HG02623 (cell line): ENCODE data around the gene COG3.
A peak's percentile ranks its signal among the peaks of the same experiment; 100 is the strongest.

Source experiments
- ATAC-seq: cut with Tn5 transposase; IDR thresholded peaks from one replicate; pipeline ENCODE4 v1.9.1; 2021; ENCODE audit warnings: moderate library complexity; ENCODE audit not compliant: unreplicated experiment

Gene COG3

DNA sequence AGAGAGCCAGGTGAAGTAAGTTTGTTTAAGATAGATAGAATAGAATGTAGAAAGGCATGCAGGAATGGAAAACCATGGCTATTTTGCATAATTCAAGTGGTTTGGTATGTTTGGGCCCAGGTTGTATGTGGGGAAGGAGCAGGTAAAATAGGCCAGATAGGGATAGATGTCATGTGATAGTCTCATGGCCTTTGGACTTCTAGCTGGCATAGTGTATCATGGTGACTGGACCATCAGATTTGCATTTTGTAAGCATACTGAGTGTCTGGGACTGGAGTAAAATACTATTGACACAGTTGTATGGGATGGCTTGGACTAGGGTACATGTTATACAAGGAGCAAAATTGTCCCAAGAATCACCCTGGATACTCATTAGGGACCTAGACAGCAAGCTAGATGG lies 38.9 kb downstream of the COG3 start:
- no peak for ATAC-seq

DNA sequence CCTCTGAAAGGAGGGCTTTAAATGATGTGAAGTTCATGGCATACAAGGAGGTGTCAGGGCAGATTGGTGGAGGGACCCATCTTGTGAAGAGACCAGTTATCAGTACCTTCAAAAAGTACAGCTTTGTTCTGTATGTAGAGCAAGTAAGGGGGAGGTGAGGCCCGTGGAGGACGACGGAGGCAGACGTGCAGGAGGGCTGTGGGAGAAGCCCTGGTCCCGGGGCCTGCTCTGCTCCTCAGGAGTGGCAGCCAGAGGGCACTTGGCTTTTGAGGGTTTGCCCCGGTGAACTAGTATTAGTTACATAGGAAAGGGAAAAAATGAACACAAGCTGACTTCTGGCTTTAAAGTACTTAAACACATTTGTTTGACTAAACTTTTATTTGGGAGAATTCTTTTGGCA lies 42.1 kb downstream of the COG3 start:
- ATAC-seq, result no peak

DNA sequence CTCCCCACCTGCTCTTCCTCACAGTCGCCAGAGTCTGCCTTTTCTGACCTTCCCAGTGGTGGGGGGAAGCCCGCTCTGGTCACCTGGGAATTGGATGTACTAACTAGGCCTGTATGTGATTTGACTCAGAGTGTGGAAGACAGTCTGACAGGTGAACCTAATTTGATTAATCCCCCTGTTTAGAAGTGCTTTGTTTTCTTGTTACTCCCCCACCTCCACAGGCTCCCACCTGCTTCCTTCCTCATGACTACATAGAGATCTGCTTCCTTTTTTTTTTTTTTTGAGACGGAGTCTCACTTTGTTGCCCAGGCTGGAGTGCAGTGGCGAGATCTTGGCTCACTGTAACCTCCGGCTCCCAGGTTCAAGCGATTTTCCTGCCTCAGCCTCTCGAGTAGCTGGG lies 44.0 kb downstream of the COG3 start:
- no peak for ATAC-seq

DNA sequence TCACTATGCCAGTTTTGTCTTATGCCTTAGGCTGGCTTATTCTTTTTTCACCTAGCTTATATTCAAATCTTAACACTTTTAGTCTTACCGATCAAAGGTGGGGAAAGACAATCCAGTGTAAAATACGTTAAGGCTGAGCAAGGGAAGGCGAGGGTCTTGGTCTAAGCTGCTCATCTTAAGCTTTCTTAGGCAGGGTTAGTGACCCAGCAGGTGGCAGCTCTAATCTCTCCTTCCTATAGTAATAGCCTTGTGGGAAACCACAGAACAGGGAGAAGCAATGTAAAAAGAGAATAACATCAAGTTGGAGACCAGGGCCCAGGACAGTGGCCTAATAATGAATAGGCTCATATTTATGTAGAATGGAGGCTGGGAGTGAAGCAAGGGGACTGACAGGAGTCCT lies 45.9 kb downstream of the COG3 start:
- ATAC-seq, result no peak

DNA sequence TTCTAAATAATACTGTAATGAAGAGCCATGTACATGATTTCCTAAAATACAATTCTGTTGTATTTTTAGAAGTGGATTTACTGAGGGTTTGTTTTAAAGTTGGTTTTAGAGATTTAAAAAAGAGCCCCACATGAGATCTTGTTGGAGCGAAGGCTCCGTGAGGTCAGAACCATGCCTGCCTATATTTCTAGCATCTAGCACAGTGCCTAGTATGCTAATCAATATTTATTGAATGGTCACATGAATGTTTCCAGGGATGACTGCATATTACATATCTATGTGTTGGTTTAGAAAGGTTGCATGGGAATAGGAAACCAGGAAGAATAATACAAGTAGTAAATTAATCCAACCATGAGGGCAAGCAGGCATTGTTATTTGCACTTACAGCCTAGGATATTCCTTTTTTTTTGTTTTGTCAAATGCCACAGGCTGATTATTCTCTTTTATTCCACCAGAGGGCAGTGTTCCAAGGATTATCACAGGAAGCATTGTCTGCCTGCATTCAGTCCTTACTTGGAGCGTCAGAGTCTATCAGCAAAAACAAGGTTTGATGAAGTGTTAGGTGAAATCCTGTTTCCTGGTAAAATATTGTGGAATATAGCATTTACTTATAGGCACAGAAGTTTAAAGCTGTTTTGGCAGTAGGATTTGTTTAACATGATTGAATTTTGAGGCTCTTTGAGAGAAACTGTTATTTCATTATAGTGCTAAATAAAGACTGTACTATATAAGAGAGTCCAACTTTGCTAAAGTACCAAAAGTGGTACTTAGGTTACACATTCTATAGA lies 46.8 kb downstream of the COG3 start:
- ATAC-seq, result peak; percentile 47

DNA sequence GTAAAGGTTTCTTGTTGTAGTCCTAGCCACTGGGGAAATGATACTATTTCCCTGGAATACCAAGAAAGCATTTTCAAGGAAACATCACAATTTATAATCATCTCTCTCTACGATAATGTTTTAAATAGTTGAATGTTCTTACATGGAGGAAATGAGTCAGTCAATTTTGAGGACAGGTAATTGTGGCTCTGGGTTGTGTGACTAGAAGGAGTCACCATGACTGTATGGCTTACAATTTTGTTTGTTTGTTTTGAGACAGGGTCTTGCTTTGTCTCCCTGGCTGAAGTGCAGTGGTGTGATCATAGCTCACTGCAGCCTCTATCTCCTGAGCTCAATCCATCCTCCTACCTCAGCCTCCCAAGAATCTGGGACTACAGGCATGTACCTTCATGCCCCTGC lies 47.4 kb downstream of the COG3 start:
- no peak for ATAC-seq

DNA sequence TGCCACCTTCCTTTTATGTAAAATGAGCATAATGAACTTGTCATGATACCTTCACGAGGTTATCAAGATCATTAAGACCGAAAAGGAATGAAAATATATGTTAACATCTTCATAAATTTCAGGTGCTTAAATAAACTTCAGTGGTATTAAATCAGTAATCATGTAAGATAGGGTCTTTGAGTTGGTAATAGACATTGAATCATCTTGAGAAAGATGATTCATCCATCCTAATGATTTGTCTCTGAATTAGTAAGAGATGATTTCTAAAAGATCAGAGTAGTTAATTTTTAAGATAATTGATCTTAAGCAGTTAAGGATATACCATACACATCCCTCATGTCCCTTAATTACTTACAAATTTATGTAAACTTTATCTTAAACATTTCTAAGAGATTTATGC lies 52.0 kb downstream of the COG3 start:
- no peak for ATAC-seq

DNA sequence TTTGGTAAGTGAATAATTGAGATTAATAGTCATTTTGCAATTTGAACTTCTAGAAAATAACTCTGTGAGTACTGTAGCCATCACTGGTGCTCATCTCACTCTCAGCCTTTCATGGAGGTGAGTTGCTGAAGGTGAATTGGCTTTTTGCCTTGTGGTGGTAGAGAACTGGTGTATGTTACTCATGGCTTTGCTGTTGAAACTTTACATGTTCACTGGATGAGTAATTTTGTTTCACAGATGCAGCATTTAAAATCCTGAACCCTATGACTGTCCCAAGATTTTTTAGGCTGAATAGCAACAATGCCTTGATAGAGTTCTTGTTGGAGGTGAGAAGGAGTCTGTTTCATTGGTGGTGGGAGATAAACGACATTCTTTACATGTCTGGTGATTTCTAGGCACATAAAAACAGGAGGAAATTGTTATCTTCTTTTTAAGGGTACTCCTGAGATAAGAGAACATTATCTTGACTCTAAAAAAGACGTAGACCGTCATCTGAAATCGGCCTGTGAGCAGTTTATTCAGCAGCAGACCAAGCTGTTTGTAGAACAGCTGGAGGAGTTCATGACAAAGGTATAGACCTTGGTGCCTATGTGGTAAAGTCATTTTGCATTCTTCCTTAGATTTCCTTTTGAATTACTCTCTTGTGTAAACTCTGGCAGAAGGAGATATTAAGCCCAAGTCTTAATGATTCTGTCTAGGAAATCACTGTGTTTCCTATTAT lies 53.9 kb downstream of the COG3 start:
- ATAC-seq, result no peak

DNA sequence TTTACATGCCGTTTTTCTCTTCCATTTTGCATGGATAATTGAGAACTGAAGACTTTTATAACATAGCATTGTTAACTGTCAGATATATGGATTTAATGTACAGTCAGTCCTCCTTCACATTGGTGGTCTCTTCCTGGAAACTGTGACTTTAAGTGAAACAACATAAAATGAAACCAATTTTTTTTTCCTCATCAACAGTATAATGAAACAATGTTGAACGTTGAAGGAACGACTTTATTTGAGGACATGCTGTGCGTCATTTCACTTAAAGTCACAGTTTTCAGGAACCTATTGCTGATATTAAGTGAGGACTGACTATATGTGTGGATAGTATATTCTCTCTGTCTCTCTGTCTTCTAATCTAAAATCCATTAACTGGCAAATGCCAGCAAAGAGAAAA lies 54.8 kb downstream of the COG3 start:
- ATAC-seq, result no peak

DNA sequence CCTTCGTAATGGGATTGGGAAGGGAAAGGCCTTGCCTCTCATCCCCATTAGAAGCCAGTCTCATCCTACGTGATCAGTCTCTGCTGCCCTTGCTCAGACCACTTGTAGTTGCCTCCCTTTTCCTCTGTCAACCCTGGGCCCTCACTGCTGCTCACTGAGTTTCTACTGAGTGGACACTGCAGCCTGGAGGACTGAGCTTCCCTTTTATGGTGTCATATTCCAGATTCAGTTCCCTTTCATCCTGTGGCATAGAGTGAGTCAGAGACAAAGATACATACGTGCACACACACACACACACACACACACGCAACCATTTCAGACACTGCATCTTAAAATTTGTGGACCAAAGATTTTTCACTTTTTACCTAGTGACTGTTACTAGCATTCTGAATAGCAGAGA lies 56.6 kb downstream of the COG3 start:
- no peak for ATAC-seq

DNA sequence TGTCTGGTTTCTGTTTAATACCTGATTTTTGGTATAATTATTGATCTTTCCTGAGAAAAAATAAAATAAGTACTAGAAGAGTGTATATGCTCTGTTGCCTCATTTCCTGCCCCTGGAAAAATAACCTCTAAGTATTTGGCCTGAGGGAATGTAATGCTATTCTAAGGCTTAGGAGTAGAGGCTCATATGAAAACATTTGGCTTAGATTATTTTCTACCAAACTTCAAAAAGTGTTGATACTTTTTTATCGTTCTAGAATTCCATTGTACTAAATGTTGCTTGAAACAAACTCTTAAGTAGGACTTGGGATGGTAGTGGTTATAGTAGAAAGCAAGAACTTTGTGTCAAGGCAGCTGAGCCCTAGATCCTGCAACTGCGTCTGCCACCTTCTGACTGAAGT lies 57.8 kb downstream of the COG3 start:
- ATAC-seq, result no peak

DNA sequence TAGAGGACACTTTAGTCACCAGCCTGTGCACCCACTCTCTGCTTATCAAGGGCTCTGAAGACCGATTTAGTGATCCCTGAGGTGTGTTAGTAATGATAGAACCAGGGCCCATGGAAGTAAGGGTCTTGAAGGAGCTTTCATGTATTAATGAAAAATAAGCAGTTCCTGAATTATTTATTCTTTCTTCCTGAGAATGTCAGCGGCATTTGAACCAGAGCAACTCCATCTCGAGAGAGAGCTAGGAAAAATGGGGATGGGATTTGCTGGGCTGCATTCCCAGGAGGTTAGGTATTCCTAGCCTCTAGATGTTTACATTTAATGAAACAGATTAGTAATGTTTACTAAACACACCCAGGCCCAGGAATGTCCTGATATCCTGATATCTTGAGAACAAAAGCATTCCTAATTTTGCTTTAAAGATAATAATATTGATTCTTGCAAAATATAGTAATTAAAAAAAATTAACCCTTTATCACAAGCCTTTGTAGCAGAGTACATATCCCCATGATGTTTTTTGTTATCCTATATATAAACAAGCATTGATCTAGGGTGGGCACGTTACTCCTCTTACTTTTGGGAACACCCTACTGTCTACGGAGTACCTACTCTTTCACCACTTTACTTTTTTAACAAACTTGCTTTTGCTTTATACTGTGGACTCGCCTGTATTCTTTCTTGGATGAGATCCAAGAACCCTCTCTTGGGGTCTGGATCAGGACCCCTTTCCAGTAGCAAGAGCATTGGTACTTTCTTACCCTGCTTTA lies 63.1 kb downstream of the COG3 start:
- no peak for ATAC-seq

DNA sequence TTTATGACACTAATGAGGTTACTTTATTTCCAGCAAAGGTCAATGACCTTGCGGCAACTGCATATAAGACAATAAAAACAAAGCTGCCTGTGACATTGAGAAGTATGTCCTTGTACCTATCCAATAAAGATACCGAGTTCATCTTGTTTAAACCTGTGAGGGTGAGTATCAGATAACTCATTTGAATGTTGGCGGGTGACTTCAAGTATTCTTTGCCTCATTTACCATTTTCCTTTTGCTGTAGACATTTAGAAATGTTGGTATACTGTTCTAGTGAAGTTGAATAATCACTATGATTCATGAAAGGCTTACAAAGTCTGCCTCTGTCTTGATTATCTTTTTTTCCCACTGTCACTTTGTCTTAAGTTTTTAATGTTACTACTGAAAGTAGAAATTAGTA lies 65.0 kb downstream of the COG3 start:
- ATAC-seq, result no peak

DNA sequence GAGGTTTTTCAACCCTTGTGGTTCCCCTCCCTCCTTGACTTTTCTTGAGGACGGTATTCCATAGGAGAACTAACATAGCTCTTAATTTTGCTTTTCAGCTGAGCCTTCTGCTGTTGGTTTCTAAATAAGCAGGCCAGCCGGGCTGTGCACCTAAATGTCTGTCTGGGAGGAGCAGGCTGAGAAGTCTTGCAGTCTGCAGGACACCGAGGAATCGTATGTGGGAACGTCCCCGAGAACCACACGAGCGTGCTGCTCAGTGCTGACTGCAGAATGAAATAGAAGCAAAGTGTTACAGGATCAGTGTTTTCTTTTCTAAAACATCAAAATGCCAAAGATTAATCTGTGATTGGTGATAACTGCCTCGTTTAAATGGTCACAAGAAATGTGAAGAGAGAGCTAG lies 69.9 kb downstream of the COG3 start:
- ATAC-seq, result no peak

DNA sequence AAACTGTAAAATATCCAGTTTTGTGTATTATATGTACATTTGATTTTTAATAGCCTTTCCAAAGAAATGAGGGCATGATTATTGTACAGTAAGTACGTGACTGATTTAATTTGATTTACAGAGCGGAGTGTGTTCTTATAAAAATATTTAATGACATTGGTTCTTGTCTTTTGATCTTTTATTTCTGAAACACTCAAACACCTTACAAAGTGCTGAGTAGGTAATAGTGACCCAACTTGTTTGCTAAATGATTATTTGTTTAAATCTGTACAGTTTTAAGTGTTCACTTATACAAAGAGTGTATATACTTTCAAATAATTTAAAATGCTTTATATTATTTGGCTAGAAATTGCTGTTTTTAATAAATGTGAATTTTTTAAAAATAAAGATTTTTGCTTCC lies 71.5 kb downstream of the COG3 start:
- ATAC-seq, result no peak

DNA sequence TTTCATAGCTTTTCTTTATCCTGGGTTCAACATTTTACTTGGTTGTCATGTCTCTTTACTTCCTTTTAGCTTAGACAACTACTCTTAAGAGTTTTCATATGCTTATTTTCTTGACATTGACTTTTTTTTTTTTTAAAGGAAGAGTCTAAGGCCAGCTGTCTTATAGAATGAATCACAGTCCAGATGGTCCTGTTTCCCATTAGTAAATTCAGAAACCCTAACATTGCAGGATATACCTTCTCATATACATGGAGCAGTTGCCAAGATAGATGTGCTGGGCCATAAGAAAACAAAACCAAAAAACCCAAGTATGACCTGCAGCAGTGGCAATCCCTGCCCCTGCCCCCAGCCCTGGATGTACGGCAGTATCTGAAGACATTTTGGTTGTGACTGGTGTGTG lies 72.8 kb downstream of the COG3 start:
- ATAC-seq, result no peak

DNA sequence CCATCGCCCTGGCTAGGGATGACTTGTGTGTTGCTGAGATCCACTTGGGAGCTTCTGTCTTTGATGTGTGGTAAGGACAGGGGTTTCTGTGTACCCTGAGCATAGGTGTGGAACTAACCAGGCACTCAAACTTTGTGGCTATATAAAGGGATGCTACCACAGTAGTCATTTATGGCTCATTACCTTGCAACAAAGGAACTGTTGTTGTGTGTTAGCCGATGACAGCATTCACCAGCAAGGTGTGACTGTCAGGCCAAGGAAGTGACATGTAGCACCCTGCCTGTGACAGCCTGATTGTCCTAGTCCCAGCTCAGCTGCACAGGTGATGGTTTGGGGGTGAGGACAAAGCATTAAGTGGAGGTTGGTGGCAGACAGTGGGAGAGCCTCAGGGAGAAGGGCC lies 73.6 kb downstream of the COG3 start:
- ATAC-seq, result no peak

DNA sequence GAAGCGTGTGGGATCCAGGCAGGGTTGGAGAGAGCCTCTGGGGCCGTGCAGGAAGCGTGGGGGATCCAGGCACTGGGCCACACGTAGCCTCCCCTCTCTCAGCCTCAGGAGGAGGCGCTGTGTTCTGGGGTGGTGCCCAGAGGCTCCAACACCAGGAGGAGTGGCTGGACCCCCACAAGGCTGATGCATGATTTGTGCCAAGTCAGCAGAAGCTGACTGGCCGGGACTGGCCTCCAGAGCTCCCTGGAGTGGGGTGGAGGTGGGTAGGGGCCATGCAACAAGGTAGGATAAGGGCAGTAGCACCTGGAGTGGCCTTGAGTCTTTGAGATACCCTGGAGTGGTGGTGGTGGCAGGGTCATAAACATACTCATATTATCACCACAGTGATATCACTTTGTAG lies 75.5 kb downstream of the COG3 start:
- no peak for ATAC-seq

DNA sequence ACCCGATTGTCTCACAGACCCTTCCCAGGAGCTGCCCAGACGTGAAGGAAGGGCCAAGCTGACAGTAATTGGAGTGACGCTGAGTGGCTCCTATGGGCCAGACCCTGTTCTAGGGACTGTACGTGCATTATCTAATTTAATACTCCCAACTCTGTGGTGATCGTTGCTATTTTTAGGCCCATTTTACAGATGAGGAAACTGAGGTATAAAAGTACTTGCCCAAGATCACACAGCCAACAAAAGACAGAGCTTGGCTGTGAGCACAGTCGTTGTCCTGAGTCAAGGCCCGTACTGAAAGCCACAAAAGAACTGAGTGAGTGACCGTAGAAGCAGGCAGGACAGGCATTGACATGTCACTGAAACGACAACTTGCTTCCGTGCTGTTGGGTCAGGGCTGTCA lies 76.1 kb downstream of the COG3 start:
- no peak for ATAC-seq

DNA sequence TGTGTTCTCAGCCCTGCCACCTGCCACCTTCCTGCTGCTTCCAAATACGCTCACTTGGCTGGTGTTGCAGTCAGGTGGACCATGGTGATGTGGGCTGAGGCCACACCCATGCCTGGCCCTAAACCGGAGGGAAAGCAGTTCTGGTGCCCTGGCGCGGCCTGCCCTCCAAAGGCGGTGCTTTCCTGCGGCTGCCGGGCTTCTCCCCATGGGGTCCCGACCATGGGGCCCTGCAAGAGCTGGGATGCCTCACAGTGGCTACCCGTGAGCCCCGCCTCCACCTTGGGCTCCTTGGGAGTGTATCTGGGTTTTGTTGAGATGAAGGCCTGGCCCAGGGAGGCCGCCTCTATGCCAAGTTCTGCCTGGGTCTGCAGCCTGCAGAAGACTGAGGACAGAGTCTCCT lies 77.1 kb downstream of the COG3 start:
- no peak for ATAC-seq

DNA sequence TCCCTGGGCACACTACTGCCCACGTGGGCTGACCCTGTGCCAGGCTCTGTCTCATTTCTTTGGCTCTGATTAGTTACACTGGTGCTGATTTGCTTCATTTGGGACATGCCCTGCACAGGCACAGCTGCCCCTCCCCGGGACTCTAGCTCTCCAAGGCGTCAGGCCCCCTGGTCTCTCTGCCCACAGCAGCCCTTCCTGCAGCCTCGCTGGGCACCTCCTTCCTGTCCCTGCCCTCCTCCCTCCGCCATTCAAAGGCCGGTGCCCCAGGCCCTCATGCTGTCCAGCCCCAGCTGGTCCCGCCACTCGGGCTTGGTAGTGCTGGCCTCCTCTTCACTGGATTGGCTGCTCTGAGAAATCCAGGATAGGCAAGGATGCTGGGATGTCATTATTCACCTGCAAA lies 77.7 kb downstream of the COG3 start:
- no peak for ATAC-seq

DNA sequence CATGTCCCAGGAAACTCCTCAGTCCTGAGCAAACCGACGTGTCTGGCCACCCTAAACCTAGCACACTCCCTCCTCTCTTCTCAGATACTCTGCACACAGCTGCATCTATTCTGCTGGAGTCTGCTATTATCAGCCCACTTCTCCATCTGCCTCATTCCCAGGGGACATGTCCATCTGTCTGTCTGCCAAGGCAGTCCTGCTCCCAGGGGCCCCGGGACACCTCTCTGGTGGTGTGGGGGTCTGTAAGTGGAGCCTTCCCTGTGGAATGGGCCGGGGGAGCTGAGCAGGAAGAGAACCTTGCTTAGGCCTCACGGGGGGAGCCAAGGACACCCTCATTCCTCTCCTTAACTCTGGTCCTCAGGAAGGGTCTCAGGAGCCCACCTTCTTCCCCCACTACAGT lies 78.1 kb downstream of the COG3 start:
- ATAC-seq, result no peak
